Common myeloid progenitor, CD34-positive (primary cell): ENCODE data around the gene JMJD6.
"Not testable (repeated sequence)": the region's sequence is repeated elsewhere in the genome, so short reads cannot be mapped to it uniquely, and the experiment has no call there.

ENCODE experiments used
- CTCF ChIA-PET: fragments of 350-600 bp; sonication (Branson Sonifier 250); formaldehyde crosslinking; loops from one replicate; lab custom pipeline; 2021; ENCODE audit warnings: antibody characterized with exemption; lab: Charles Lee
- POLR2A ChIA-PET: fragments of 350-600 bp; sonication (Branson Sonifier 250); formaldehyde crosslinking; loops from one replicate; lab custom pipeline; 2021; ENCODE audit warnings: antibody characterized with exemption; lab: Charles Lee
- DNase-seq, 3 donors: peaks; one replicate each; pipeline versions ENCODE4 v3.0.0 to v3.0.0-alpha.2; 2013
- H3K27ac ChIP-seq, 2 experiments: 1 replicate in 1 of 2; 2 replicates in 1 of 2; pipeline ENCODE4 v1.7.0; 2013; ENCODE audit warnings: inconsistent platforms in 2 of 2, low read length in 2 of 2, mild to moderate bottlenecking in 2 of 2, low read depth in 1 of 2, moderate library complexity in 1 of 2; ENCODE audit not compliant: severe bottlenecking in 2 of 2, insufficient read depth in 1 of 2, poor library complexity in 1 of 2
- H3K27me3 ChIP-seq, 5 experiments: replicated peaks in 2 of 5; 1 replicate in 3 of 5; 2 replicates in 2 of 5; pipeline versions ENCODE4 v1.6.1 to v1.7.0; 2013; ENCODE audit warnings: low read length in 4 of 5, mild to moderate bottlenecking in 2 of 5, moderate library complexity in 2 of 5, inconsistent platforms in 1 of 5; ENCODE audit not compliant: insufficient read depth in 5 of 5, control insufficient read depth in 4 of 5
- H3K36me3 ChIP-seq, 4 experiments: 1 replicate in 2 of 4; 2 replicates in 2 of 4; pipeline versions ENCODE4 v1.6.1 to v1.7.0; 2013; ENCODE audit warnings: low read length in 3 of 4, control low read depth in 1 of 4, mild to moderate bottlenecking in 1 of 4; ENCODE audit not compliant: control insufficient read depth in 4 of 4, insufficient read depth in 4 of 4
- H3K4me1 ChIP-seq, 4 experiments: 1 replicate in 3 of 4; 2 replicates in 1 of 4; pipeline versions ENCODE4 v1.6.1 to v1.7.1; 2013; ENCODE audit warnings: low read length in 3 of 4, mild to moderate bottlenecking in 3 of 4, control low read depth in 1 of 4, inconsistent platforms in 1 of 4, moderate library complexity in 1 of 4; ENCODE audit not compliant: control insufficient read depth in 4 of 4, insufficient read depth in 4 of 4; ENCODE audit errors: control extremely low read depth in 1 of 4
- H3K4me3 ChIP-seq, 7 experiments: 1 replicate in 4 of 7; 2 replicates in 3 of 7; pipeline versions ENCODE4 v1.5.1 to v1.7.0; 2013; ENCODE audit warnings: mild to moderate bottlenecking in 7 of 7, low read length in 6 of 7, moderate library complexity in 6 of 7, inconsistent platforms in 2 of 7, low read depth in 2 of 7, control low read depth in 1 of 7; ENCODE audit not compliant: insufficient read depth in 4 of 7, control insufficient read depth in 1 of 7; ENCODE audit errors: extremely low read depth in 1 of 7
- H3K9me3 ChIP-seq, 5 experiments: 1 replicate in 4 of 5; 2 replicates in 1 of 5; pipeline versions ENCODE4 v1.6.1 to v1.7.1; 2013; ENCODE audit warnings: low read length in 4 of 5, mild to moderate bottlenecking in 2 of 5, inconsistent platforms in 1 of 5, low read depth in 1 of 5, moderate library complexity in 1 of 5; ENCODE audit not compliant: control insufficient read depth in 4 of 5, insufficient read depth in 2 of 5; ENCODE audit errors: control extremely low read depth in 1 of 5
- WGBS: methylation state at CpG from one replicate; pipeline ENCODE4 v1.1.5; 2013; ENCODE audit not compliant: insufficient coverage; 5-methylcytosine and 5-hydroxymethylcytosine counted together

Gene JMJD6

DNA sequence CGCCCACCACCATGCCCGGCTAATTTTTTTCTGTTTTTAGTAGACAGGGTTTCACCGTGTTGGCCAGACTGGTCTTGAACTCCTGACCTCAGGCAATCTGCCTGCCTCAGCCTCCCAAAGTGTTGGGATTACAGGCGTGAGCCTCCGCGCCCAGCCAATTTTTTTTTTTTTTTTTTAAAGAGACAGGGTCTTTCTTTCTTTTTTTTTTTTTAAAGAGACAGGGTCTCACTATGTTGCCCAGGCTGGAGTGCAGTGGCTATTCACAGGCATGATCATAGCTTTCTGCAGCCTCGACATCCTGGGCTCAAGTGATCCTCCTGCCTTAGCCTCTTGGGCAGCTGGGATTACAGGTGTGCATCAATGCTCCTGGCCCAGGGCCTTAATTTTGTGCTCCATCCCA, 14.1 kb downstream of the JMJD6 start:
- POLR2A ChIA-PET, result not testable (repeated sequence)

DNA sequence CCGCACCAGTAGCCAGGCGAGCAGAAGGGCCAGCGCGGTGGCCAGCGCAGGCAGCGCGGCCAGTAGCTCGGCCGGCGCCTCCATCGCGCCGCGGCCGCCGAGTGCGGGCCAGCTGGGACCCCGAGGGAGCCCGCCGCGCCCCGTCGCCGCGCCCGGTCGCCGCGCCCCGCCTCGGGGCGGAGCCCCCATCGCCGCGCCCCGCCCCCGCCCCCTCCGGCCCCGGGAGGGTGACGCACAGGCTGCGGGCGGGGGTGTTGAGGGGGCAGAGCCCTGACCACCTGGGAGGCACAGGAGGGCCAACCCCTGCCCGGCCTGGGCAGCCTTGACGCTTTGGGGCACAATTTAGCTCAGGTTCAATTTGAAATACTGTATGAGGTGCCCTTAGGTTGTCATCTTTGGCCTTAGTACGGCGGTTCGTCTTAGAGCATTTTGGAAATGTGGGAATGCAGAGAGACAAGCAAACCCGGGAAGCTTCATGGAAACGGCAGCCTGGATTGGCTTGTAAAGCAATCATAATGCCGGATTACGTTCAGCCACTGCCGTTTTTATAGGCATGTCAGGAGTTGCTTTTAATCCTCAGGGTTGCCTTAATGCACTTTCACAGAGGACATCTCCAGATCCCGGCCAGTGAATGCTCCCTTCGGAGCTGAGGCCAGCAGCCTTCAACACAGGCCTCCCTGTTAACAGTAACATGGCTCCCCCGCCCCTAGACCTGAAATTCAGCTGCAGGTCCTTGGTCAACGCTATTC, 15.4 kb downstream of the JMJD6 start, which contains the start of gene MXRA7:
Gene MXRA7, minus strand, starts transcription at position 103 of the 749 bp plus-strand sequence. Its CDS starts 19 bp downstream, at position 84.
- POLR2A ChIA-PET, result interaction anchor here (0.6 to 1.0 kb wide), 2 partner anchors 43 to 93 kb away, joined by 3 read pairs; no protein-coding TSS in a partner anchor
- peak in 2 of 3 donors; percentile 50 to 59 for DNase-seq
- WGBS, result 10% methylated on average over 23 of the region's 56 CpGs

More for the DNA sequence above, 14.1 kb downstream of the JMJD6 start:
- whole genome bisulfite sequencing, result 96% methylated on average over 4 of the region's 7 CpGs
- Histone ChIP-seq H3K36me3 (peaks cover 1 to 38% (median 20%) of the 10 kb centered on the region in 4 experiments), H3K4me1 (peaks cover 17 to 49% (median 41%) of the 10 kb centered on the region in 4 experiments), H3K27me3 (peaks cover 0 to 11% (median 0%) of the 10 kb centered on the region in 5 experiments)
- DNase-seq, H3K4me3 ChIP-seq, H3K9me3 ChIP-seq, H3K27ac ChIP-seq: not testable (repeated sequence)
- CTCF ChIA-PET, result interaction anchor here (0.6 to 1.6 kb wide), 4 partner anchors 15 to 189 kb away, joined by 3 to 4 read pairs (median 3); no protein-coding TSS in a partner anchor

DNA sequence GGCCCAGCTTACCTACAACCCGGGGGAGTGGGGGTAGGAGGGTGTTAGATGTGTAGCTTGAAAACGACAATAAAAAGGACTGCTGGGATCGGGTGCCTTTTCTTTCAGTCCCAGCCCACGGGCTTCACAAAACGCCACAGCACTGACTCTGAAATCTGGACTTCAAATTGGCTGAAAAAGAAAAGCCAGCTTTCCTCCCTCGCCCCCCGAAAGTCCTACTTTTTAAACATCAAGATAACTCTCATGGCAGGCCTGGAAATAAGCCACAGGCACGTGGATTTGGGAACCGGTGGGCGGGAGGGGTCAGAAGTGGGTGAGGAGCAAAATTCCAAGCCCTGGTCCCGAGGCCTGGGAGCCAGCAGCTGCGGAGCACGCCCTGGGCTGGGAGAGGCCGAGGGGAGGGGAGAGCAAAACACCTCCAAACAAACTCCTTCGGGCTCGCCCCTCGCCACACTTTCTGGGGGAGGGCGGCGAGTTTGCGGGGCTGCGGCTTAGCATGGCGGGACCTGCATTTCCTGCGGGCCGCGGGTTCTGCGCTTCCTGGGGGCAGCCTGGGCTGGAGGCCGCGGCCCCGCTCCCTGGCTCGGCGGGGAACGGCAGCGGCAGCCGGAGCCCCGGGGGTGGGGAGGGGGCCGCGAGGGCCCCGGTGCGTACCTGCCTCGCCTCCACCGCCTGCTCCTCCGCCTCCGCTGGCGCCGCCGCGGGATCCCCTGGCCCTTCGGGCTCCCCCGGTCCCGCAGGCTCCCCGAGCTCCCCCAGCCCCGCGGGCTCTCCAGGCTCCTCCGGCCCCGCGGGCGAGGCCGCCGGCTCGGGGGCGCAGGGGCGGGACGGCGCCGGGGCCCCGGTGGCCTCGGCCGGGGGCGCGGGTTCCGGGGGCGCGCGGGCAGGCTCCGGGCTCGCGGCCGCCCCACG, 16.2 kb downstream of the JMJD6 start:
- WGBS, result 14% methylated on average over 21 of the region's 79 CpGs
- H3K27ac ChIP-seq, H3K9me3 ChIP-seq, DNase-seq: not testable (repeated sequence)
- Histone ChIP-seq H3K4me1 (peaks cover 6 to 32% (median 23%) of the 10 kb centered on the region in 4 experiments), H3K4me3 (peak overlapping the region in 6 of 7 experiments; percentile 34 to 75 (median 62)), H3K27me3 (peaks cover 0 to 11% (median 0%) of the 10 kb centered on the region in 5 experiments), H3K36me3 (peaks cover 0 to 19% (median 7%) of the 10 kb centered on the region in 4 experiments)
- ChIA-PET POLR2A (interaction anchor here (0.7 to 1.0 kb wide), 2 partner anchors 26 to 42 kb away, joined by 3 read pairs; no protein-coding TSS in a partner anchor), CTCF (interaction anchor here (0.7 to 2.2 kb wide), 5 partner anchors 9 to 74 kb away, joined by 3 to 5 read pairs (median 4); partner anchors contain the start of gene MFSD11)

More for the DNA sequence above, 15.4 kb downstream of the JMJD6 start, which contains the start of gene MXRA7:
- peak within 1 kb of the TSS in 6 of 7 experiments; percentile 40 to 75 (median 62) for H3K4me3 ChIP-seq
- H3K27me3 ChIP-seq, result peaks cover 0 to 11% (median 0%) of the 10 kb centered on the region in 5 experiments
- H3K36me3 ChIP-seq, result peaks cover 0 to 25% (median 9%) of the 10 kb centered on the region in 4 experiments
- H3K27ac ChIP-seq, result no peak within 1 kb of the TSS
- no peaks in the 10 kb centered on the region for H3K9me3 ChIP-seq
- H3K4me1 ChIP-seq, result peaks cover 14 to 40% (median 31%) of the 10 kb centered on the region in 4 experiments
- CTCF ChIA-PET, result interaction anchor here (0.7 to 1.4 kb wide), 4 partner anchors 8 to 73 kb away, joined by 3 to 4 read pairs (median 4); no protein-coding TSS in a partner anchor

DNA sequence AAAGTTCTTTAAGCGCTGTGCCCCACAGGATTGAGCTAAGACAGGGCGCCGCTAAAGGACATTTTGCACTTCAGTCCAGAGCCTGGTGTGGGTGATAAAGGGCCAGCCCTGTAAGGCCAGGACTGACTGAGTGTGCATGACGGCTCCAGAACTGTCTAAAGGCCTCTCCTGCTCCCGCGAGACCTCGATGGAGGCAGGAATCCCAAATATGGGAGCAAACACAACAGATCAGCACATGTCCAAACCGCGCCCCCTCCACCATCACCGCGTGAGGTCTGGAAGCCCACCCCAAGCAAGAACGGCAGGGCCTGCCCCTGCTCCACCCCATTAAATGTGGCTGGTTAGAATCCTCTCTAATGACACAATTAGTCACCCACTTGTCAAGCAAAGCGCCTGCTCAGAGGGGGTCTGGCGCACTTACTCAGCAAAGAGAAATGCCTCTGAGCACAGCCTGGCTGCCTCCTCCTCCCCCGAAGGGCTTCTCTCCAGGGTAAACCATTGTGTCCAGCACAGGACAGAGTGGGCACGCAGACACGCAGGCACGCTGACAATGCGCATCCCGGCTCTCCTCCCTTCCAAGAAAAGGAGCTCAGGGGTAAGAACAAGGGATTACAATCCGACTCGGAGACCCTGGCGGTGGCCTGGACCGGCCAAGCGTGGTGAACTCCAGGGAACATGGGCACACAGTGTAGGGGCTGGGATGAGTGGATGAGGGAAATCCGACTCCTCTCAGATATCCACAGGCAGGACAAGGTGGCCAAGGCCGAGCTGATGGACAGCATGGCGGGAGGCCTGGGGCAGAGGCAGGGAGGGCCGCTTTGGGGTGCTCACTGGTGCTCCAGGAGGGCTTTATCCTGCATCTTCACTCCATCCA, 17.1 kb downstream of the JMJD6 start:
- ChIA-PET CTCF (interaction anchor here (1.1 to 2.2 kb wide), 3 partner anchors 9 to 29 kb away, joined by 4 to 5 read pairs (median 4); partner anchors contain the start of gene MFSD11), POLR2A (interaction anchor here (0.7 kb wide), 1 partner anchor 25 kb away, joined by 3 read pairs; no protein-coding TSS in a partner anchor)
- peaks cover 3 to 28% (median 18%) of the 10 kb centered on the region in 4 experiments for H3K4me1 ChIP-seq
- H3K4me3 ChIP-seq, result peak overlapping the region in 2 of 7 experiments; percentile 65 to 75
- WGBS, result 94% methylated on average over 17 of the region's 29 CpGs
- H3K27me3 ChIP-seq, result peaks cover 0 to 11% (median 0%) of the 10 kb centered on the region in 5 experiments
- H3K36me3 ChIP-seq, result peaks cover 0 to 17% (median 6%) of the 10 kb centered on the region in 4 experiments
- H3K9me3 ChIP-seq, result no peaks in the 10 kb centered on the region
- no peak for DNase-seq
- H3K27ac ChIP-seq, result no peak overlapping the region

DNA sequence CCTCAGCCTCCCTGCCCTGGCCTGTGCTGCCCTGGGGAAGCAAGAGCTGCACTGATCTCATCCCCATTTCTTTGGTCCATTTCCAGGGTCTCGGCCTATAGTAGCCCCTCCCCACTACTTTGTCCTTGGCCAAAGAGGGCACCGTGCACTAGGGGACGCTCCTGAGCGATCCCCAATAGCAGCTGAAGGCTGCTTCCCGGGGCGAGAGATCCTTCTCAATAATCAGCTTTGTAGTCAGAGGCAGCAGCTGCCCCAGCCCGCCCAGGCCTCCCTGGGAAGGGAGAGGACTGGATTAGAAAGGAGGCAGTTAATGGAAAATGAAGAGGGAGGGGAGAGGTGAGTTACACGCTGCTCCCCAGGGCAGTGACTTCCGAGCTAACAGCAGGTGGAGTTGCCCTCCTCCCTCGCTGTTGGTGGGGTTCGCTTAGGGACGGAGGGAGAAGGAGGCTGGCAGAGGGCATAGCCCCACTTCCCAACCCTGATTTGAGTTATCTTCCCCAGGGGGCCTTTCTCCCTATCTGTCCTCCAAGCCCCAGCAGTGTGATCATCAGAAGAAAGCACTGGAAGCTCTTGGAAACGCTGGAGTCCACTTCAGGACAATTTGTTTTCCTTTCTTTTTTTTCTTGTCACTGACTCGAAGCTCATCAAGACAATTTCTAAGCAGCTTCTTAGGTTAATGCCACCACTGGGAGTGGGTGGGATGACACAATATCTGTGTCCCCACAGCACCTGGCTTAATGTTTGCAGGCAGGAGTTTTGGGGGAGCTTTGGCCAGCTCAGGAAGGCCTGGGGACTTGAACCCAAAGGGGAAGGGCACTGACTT, 18.2 kb downstream of the JMJD6 start:
- ChIA-PET CTCF (interaction anchor here (0.7 to 3.0 kb wide), 4 partner anchors 11 to 428 kb away, joined by 4 to 14 read pairs (median 4); partner anchors contain the start of gene MFSD11), POLR2A (interaction anchor here (0.6 kb wide), 1 partner anchor 1250 kb away, joined by 5 read pairs; the partner anchor contains the start of gene TNRC6C)
- Histone ChIP-seq H3K27me3 (peaks cover 0 to 11% (median 0%) of the 10 kb centered on the region in 5 experiments), H3K4me3 (no peak overlapping the region), H3K4me1 (peaks cover 3 to 26% (median 17%) of the 10 kb centered on the region in 4 experiments), H3K9me3 (no peaks in the 10 kb centered on the region), H3K36me3 (peaks cover 0 to 7% (median 4%) of the 10 kb centered on the region in 4 experiments), H3K27ac (no peak overlapping the region)
- no peak for DNase-seq
- WGBS, result 96% methylated on average over 14 of the region's 14 CpGs
